Measurements from ENCODE around the gene UQCRH. TPM values are rescaled to one million over a fixed set of nuclear protein-coding genes. Genes with fewer than 3 reads are reported as not detected.
A peak's percentile ranks its signal among the peaks of the same experiment; 100 is the strongest.

The UQCRH gene
- total and polyA plus RNA-seq, 2 of the 13 experiments (the other 11 are each of a cell fraction or from before 2014, with no cell fraction given): 548 to 556 TPM

DNA sequence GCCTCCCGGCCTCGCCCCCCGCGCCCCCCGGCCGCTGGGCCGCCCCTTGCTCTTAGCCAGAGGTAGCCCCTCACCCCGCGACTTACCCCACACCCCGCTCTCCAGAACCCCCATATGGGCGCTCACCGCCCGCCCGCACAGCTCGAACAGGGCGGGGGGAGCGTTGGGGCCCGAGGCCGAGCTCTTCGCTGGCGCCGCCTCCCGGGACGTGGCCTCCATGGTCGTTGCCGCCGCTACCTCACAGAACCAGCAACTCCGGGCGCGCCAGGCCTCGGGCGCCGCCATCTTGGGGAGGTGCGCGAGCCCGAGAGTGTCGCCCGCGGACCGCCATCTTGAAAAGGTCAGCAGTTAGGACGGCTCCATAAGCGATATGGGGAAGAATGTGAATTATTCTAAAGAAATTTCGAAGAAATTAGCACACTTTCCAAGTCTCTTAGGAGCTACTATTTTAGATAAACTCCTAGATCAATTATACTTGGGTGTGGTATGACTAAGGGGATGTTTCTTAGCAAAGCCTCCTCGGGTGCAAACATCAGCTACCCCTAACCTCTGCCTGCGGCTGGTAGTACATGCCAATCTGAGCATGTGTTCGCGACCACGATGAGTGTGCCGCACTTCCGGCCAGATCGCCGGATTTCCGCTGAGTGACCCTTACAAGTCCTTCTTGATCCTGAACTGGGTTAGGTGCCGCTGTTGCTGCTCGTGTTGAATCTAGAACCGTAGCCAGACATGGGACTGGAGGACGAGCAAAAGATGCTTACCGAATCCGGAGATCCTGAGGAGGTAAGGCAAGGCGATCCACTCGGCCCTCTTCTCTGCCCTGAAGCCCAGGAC, at the start of gene UQCRH, which contains the start of gene LRRC41 (continued):
- TF ChIP-seq ZBTB26 (CRISPR knock-in tag; IDR thresholded peaks at IDR 0.05; ENCODE audit: borderline replicate concordance) (peak; percentile 84), MXD4 (CRISPR knock-in tag; IDR thresholded peaks at IDR 0.05) (no peak), ZNF841 (CRISPR knock-in tag; IDR thresholded peaks at IDR 0.05; ENCODE audit: borderline replicate concordance) (no peak), SUZ12 (IDR thresholded peaks at IDR 0.05; ENCODE audit: low read depth, low read length) (no peak), USF2 (IDR thresholded peaks at IDR 0.05; ENCODE audit: low read depth, low read length) (no peak), USF2 (CRISPR knock-in tag; IDR thresholded peaks at IDR 0.05; ENCODE audit: borderline replicate concordance) (peak; percentile 44; the same call in 1 of the 2 replicates), RBFOX2 (IDR thresholded peaks at IDR 0.05; ENCODE audit: low read depth, low read length) (peak; percentile 93), FOXK1 (CRISPR knock-in tag; IDR thresholded peaks at IDR 0.05; ENCODE audit: borderline replicate concordance, low read depth) (peak; percentile 12; the same call in 1 of the 2 replicates), YEATS2 (CRISPR knock-in tag; IDR thresholded peaks at IDR 0.05; ENCODE audit: borderline replicate concordance) (peak; percentile 19; the same call in 1 of the 2 replicates), ZNF589 (CRISPR knock-in tag; conservative IDR thresholded peaks at IDR 0.05) (0 out of 2 replicates have a peak, but pooled peaks have one; percentile 29), THAP9 (CRISPR knock-in tag; IDR thresholded peaks at IDR 0.05; ENCODE audit: borderline replicate concordance) (peak; percentile 62; the same call in 1 of the 2 replicates), ZNF207 (IDR thresholded peaks at IDR 0.05; ENCODE audit: borderline replicate concordance) (no peak)
- TF ChIP-seq, protein P1, sequence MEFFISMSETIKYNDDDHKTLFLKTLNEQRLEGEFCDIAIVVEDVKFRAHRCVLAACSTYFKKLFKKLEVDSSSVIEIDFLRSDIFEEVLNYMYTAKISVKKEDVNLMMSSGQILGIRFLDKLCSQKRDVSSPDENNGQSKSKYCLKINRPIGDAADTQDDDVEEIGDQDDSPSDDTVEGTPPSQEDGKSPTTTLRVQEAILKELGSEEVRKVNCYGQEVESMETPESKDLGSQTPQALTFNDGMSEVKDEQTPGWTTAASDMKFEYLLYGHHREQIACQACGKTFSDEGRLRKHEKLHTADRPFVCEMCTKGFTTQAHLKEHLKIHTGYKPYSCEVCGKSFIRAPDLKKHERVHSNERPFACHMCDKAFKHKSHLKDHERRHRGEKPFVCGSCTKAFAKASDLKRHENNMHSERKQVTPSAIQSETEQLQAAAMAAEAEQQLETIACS (CRISPR knock-in tag; IDR thresholded peaks at IDR 0.05): peak; percentile 93
- TF ChIP-seq, protein P2, sequence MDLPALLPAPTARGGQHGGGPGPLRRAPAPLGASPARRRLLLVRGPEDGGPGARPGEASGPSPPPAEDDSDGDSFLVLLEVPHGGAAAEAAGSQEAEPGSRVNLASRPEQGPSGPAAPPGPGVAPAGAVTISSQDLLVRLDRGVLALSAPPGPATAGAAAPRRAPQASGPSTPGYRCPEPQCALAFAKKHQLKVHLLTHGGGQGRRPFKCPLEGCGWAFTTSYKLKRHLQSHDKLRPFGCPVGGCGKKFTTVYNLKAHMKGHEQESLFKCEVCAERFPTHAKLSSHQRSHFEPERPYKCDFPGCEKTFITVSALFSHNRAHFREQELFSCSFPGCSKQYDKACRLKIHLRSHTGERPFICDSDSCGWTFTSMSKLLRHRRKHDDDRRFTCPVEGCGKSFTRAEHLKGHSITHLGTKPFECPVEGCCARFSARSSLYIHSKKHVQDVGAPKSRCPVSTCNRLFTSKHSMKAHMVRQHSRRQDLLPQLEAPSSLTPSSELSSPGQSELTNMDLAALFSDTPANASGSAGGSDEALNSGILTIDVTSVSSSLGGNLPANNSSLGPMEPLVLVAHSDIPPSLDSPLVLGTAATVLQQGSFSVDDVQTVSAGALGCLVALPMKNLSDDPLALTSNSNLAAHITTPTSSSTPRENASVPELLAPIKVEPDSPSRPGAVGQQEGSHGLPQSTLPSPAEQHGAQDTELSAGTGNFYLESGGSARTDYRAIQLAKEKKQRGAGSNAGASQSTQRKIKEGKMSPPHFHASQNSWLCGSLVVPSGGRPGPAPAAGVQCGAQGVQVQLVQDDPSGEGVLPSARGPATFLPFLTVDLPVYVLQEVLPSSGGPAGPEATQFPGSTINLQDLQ (CRISPR knock-in tag; IDR thresholded peaks at IDR 0.05): no peak
- TF ChIP-seq, protein P3, sequence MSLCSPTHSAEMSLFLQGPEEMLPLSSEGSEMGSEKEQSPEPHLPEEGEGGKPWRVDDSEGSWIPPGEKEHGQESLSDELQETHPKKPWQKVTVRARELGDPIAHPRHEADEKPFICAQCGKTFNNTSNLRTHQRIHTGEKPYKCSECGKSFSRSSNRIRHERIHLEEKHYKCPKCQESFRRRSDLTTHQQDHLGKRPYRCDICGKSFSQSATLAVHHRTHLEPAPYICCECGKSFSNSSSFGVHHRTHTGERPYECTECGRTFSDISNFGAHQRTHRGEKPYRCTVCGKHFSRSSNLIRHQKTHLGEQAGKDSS (CRISPR knock-in tag; IDR thresholded peaks at IDR 0.05; ENCODE audit: borderline replicate concordance, low read depth): peak; percentile 8; the same call in 1 of the 2 replicates
- TF ChIP-seq, protein P4, sequence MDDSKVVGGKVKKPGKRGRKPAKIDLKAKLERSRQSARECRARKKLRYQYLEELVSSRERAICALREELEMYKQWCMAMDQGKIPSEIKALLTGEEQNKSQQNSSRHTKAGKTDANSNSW (CRISPR knock-in tag; IDR thresholded peaks at IDR 0.05; ENCODE audit: borderline replicate concordance): no peak

Data from HepG2 (cell line).